ENCODE results near the gene POLR2J. TPM values are rescaled to one million over a fixed set of nuclear protein-coding genes. Genes with fewer than 3 reads are reported as not detected.
"Not testable (repeated sequence)": the region's sequence is repeated elsewhere in the genome, so short reads cannot be mapped to it uniquely, and the experiment has no call there.

The POLR2J gene
- total RNA-seq = 29.9 TPM

- ATAC-seq (peak; percentile 86), DNase-seq (ENCODE audit: low spot score) (peak; percentile 91)
Observed at GRCh38 chr7:102478314-102479208, at the start of gene POLR2J. POLR2J (minus strand) TSS chr7:102478922; CDS start chr7:102478860, 62 bp downstream.

DNA sequence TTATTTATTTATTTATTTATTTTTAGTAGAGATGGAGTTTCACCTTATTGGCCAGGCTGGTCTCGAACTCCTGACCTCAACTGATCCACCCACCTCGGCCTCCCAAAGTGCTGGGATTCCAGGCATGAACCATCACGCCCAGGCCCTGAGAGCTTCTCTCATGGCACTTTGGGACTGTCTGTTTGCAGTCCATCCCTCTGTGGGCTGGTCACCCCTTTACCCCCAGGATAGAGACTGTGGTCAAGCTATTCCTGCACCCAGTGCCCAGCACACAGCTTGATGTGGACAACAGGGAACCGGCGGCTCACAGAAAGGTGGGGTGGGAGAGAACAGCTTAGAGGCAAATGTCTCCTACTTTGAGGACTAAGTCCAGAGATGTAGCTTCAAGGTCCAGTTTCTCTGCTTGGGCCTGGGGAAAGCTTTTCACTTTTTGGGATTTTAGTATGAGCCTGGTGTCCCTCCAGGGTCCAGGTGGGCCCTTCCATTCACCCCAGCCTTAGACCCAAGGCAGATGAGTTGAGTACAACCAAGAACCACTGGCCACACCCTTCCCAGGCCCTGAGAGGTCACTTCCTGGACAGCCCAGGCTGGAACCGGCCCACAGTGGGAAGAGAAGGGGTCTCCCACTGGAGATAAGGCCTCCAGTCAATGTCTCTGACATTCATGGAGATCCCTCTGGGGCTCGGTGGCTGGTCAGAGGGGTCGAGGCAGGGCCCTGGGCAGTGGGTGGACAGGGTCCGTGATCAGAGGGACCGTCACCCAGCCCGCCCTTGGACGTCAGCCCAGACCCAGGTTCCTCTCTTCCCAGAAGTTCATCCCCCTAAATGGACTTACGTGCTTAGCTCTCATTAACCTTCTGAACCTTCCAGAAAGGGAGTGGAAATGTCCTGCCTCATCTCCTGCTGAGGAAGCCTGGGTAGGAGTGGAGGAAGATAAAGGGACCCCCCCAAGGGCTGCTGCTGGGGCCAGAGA is 49.4 kb upstream of the POLR2J start:
- ATAC-seq (peak; percentile 5), DNase-seq (ENCODE audit: low spot score) (peak; percentile 39)

DNA sequence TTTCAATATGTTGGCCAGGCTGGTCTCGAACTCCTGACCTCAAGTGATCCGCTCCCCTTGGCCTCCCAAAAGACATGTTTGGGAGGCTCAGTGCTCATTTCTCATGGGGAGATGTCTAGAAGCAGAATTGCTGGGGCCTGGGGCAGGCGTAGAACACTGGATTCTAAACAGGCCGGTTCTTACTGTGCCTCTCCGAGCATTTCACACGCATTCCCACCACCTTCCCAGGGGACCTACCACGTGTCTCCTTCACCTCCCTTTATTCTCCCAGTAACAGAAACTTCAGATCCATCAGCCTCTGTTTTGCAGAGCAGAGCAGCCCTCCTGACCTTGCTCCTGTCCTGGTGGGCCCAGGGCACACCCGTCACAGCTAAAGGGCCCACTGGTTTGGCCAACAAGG is 48.5 kb upstream of the POLR2J start:
- ATAC-seq; DNase-seq (ENCODE audit: low spot score): not testable (repeated sequence)

DNA sequence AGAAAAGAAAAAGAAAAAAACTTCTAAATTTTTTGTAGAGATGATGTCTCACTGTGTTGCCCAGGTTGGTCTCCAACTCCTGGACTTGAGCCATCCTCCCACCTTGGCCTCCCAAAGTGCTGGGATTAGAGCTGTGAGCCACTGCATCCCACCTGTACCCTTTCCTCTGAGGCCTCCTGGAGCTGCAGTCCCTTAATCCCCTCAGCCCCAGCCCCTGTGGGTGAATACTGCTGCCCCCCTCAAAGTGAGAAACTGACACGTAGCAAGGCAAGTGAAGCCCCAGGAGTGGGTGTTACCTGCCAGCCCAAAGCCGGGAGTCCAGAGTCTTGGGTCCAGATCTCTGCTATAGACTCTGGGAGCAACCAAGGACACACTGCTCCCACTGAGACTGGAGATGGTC is 46.1 kb upstream of the POLR2J start:
- peak; percentile 5 for ATAC-seq
- DNase-seq (ENCODE audit: low spot score) = peak; percentile 40

DNA sequence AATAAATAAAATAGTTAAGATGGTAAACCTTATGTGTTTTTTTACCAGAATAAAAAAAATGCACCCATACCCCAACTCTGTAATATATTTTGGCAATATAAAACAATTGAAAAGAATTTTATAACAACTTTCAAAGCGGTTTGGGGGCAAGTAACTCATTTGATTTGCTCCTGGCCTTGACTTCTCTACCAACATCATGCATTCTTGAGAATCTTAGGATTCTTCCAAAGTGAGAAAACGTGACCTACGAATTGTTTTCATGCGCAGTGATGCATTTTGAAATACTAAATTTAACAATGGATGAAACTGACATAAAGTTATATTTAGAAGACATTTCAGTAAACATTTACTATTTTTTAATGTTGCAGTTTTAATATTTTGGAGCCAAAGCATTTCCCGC is 42.1 kb upstream of the POLR2J start:
- DNase-seq (ENCODE audit: low spot score); ATAC-seq: not testable (repeated sequence)

GRCh38 chr7:102517550-102518147 is 38.9 kb upstream of the POLR2J start, which contains the start of gene RASA4B:
RASA4B (minus strand) TSS chr7:102517777; CDS start chr7:102517710, 67 bp downstream.
- ATAC-seq (peak; percentile 96), DNase-seq (ENCODE audit: low spot score) (peak; percentile 43)

DNA sequence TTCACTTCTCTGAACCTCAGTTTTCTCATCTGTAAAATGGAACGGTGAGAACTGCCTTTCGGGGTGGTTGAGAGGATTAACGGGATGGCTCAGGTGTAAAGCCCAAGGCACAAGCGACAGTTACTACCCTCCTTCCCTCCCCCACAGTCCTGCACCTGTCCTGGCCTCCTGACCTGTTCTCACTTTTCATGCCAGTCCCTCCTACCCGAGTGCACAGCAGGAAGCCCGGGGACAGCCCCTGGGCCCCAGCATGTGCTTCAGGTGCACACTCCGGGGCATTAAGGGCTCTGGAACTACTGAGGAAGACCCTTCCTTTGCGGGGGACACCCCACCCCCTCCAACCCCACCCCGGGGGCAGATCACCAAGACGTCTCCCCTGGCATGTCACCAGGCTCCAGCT is 38.2 kb upstream of the POLR2J start:
- peak; percentile 26 for ATAC-seq
- not testable (repeated sequence) for DNase-seq (ENCODE audit: low spot score)

- DNase-seq (ENCODE audit: low spot score); ATAC-seq: not testable (repeated sequence)
Observed at GRCh38 chr7:102515889-102516288, 37.2 kb upstream of the POLR2J start.

DNA sequence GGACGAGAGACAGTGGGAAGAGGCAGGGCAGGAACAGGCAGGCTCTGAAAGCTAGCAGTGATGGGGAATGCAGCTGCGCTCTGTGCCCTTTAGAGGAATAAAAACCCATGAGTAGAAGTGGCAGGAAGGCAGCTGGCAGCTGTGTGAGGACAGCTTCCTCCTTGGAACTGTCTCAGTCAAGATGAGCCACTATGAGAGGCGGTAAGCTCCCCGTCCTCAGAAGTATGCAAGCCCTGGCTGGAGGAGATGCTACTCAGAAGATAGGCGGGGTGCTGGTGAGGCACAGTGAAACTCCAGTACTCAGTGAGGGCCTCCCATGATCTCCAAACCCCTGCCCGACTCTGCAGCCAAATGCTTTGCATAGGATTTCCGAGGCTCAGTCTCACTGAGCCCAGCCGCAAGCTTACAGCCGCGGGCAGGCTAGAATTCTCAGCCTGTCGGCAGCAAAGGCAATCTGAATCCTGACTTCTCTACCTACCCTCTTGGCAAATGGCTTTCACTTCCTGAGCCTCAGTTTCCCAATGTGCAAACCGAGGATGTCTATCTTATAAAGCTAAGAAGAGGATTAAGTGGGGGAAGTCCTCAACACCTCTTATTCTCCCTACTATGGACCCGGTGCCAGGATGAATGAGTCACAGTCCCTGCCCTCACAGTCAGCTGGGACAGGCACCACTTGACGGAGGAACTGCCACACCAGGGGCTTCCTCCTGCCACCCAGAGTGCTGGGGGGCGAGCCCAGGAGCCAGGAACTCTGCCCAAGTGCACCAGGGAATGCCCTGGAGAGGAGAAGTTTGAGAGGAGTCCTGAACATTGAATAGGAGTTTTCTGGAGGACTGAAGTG is 36.4 kb upstream of the POLR2J start:
- not testable (repeated sequence) for DNase-seq (ENCODE audit: low spot score); ATAC-seq

DNA sequence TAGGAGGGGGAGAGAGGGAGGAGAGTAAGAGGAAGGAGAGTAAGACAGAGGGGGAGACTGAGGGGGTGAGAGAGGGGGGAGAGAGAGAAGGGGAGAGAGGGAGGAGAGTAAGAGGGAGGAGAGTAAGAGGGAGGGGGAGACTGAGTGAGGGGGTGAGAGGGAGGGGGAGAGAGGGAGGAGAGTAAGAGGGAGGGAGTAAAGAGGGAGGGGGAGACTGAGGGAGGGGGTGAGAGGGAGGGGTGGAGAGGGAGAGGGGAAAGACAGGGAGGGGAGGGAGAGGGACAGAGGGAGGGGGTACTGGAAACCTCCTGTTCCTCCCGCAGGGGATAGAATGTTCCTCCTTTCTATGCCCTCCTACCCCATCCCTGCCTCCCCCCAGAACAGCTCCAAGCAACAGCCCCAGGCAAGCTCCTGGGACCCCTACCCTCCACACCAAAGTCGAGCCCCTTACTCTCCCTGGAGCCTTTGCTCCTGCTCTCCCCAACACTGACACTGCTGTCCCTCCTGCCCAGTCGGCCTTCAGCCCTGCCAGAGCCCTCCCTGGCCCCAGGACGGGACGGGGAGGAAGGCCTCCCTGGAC is 34.0 kb upstream of the POLR2J start:
- DNase-seq (ENCODE audit: low spot score) = peak; percentile 45
- ATAC-seq = not testable (repeated sequence)

DNA sequence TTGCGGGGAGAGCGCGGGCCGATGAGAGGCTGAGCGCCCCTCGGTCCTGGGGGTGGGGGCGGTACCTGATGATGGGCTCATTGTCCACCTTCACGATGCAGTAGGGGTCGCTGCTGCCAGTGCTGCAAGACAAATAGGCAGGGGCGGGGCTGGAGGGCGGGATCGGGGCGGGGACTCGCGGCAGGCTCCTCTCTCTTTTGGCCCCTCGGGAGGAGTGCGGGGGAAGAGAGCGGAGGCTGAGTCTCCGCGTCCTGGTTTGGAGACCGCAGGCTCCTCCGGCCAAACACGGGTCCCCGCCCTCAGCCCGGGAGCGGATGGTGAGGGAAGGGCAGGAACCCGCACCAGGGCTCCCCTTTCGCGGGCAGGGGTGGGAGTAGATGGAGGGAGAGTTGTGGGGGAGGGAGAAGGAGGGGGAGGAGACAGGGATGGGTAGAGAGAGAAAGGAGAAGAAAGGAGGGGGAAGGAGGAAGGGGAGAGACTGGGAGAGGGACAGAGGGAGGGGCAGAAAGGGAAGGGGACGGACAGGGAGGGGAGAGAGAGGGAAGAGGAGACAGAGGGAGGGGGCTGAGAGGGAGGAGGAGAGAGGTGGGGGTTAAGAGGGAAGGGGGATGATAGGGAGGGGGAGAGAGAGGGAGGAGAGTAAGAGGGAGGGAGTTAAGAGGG is 33.3 kb upstream of the POLR2J start:
- peak; percentile 38 for ATAC-seq
- not testable (repeated sequence) for DNase-seq (ENCODE audit: low spot score)

DNA sequence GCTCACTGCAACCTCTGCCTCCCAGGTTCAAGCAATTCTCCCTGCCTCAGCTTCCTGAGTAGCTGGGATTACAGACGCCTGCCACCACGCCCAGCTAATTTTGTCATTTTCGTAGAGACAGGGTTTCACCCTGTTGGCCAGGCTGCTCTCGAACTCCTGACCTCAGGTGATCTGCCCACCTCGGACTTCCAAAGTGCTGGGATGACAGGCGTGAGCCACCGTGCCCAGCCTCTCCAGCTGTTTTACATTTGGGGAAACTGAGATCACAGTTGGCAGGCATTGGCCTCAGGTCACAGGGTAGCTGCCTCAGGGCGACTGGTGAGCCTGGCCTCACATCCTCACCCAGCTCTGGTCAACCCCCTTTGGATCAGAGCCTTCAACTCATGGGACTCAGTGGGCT is 31.9 kb upstream of the POLR2J start:
- peak; percentile 40 for DNase-seq (ENCODE audit: low spot score)
- not testable (repeated sequence) for ATAC-seq

DNA sequence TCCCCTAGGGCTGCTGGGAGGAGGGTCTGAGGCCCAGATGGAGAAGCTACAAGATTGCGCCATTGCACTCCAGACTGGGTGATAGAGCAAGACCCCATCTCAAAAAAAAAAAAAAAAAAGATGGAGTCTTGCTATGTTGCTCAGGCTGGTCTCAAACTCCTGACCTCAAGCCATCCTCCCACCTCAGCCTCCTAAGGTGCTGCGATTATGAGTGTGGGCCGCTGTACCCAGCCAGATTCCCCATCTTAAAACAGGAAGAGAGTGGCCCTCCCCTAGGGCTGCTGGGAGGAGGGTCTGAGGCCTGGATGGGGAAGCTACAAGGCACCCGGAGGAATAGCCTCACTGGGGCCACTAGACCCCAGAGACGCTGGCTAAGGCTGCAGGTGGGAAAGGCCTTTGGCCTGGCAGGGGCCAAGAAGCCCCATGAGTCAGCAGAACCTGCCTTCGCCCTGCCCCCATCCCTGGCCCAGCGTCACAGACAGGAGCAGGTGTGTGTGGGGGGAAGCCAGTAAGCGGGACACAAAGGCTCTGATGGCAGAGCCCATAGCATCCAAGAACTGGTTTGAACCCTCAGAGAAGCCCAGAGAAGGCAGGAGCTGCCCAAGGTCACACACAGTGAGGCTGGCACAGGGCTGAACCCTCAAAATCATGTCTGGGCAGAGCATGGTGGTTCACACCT is 28.8 kb upstream of the POLR2J start:
- ATAC-seq = not testable (repeated sequence)
- peak; percentile 41 for DNase-seq (ENCODE audit: low spot score)

GRCh38 chr7:102505298-102506185 is 26.8 kb upstream of the POLR2J start:
- ATAC-seq = not testable (repeated sequence)
- peak; percentile 38 for DNase-seq (ENCODE audit: low spot score)

GRCh38 chr7:102503141-102503540 is 24.4 kb upstream of the POLR2J start:
- not testable (repeated sequence) for DNase-seq (ENCODE audit: low spot score)
- peak; percentile 66 for ATAC-seq

DNA sequence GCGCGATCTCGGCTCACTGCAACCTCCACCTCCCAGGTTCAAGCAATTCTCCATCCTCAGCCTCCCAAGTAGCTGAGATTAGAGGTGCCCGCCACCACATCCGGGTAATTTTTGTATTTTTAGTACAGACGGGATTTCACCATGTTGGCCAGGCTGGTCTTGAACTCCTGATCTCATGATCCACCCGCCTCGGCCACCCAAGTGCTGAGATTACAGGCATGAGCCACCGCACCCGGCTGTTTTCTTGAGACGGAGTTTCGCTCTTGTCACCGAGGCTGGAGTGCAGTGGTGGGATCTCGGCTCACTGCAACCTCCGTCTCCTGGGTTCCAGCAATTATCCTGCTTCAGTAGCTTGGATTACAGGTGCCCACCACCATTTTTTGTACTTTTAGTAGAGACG is 19.6 kb upstream of the POLR2J start:
- not testable (repeated sequence) for DNase-seq (ENCODE audit: low spot score); ATAC-seq

DNA sequence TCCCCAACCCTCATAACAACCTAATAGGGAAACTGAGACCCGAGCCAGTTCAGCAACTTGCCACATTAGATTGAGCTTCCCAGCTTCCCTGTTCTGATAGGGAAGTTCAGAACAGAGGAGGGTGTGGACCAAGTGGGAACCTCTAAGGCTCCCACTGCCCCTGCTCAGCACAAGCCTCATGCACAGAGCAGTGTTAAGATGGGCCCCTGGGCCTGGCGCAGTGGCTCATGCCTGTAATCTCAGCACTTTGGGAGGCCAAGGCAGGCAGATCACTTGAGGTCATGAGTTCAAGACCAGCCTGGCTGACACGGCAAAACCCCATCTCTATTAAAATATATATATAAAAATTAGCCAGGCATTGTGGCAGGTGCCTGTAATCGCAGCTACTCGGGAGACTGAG is 18.6 kb upstream of the POLR2J start:
- ATAC-seq = peak; percentile 31
- peak; percentile 46 for DNase-seq (ENCODE audit: low spot score)

All from left lobe of liver (tissue), 2 donors.